ENCODE results near the gene ANKRD62. TPM values are rescaled to one million over a fixed set of nuclear protein-coding genes. Genes with fewer than 3 reads are reported as not detected.
"Not testable (repeated sequence)": the region's sequence is repeated elsewhere in the genome, so short reads cannot be mapped to it uniquely, and the experiment has no call there.

Gene ANKRD62
- total and polyA plus RNA-seq, 4 donors = 0.06 to 0.14 (median 0.09) TPM

DNA sequence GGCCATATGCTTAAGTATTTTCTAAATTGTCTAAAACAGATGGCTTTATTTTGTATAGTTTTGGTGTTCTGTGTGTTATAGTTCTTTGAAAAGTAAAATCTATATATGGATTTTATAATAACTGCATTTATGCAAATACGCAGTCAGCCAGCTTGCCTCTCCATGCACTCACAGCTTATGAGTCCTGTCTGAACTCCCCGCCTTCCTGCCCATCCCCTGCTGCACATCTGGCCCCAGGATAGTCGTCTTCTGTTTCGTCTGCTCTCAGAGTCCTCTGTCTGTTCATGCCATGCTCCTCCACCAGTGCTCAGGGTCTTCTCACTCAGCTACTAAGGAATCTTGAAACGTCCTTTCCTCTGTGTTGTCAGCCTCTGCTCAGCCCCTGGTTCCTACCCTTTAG lies 28.2 kb upstream of the ANKRD62 start:
- H3K4me3 ChIP-seq (ENCODE audit: low read depth, low read length) = no peak overlapping the region
- no peaks in the 10 kb centered on the region for H3K27me3 ChIP-seq (ENCODE audit: control insufficient read depth, insufficient read depth, low read length)
- no peaks in the 10 kb centered on the region for H3K9me3 ChIP-seq (ENCODE audit: control insufficient read depth, insufficient read depth, low read length)
- peak in 1 of 6 donors; percentile 71 for DNase-seq (ENCODE audit: low read depth in 4 of 6, low spot score in 6 of 6)
- H3K27ac ChIP-seq (ENCODE audit: low read depth, low read length) = no peak overlapping the region
- 63% methylated on average over 5 of the region's 5 CpGs for WGBS (ENCODE audit: insufficient coverage)
- H3K4me1 ChIP-seq (ENCODE audit: control insufficient read depth, insufficient read depth, low read length) = no peaks in the 10 kb centered on the region
- H3K36me3 ChIP-seq (ENCODE audit: control insufficient read depth, insufficient read depth, low read length) = peaks cover 6% of the 10 kb centered on the region

DNA sequence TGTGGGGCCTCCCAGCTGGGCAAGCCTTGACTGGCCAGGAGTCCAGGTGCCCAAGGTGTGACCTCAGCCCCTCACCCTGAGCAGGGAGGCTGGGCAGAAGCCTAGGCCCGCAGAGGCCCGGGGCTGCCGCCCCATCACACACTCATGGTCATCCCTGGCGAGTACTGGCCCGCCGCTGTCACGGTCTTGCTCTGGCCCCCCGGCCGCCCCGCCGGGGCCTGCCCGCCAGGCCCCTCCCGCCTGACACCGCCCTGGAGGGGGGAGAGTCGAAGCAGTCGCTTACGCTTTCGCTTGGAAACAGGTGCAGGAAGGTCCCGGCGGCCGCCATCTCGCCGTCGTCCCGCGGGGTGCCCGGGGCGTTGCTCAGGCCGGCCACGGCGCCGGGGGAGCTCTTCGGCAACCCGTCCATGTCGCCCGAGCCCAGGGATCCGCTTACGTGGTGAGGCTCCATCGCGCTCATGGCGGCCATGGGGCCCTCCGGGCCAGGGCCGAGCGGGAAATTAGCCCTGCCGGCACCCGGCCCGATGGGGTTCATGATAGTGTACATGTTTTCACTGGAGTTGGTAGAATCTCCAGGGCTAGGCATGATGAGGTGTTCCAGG lies 26.6 kb upstream of the ANKRD62 start:
- H3K36me3 ChIP-seq (ENCODE audit: control insufficient read depth, insufficient read depth, low read length) = peaks cover 6% of the 10 kb centered on the region

DNA sequence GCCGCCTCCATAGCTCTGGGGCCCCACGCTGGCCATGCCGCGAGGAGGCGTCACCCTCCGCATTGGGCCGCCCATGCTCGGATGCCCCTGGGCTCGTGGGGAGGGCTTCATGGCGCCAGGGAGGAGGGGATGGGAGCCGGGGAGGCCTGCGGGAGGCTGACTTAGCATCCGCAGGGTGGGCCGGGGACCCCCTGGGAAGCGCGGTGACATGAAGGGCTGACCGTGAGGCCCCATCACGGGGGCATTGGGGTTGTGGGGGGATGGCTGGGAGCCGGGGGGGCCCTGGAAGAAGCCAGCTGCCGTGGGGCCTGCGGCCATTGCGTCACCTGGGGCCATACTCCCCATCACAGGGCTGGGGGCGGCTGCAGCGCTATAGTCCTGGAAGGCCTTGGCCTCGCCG lies 26.0 kb upstream of the ANKRD62 start:
- no peaks in the 10 kb centered on the region for H3K27me3 ChIP-seq (ENCODE audit: control insufficient read depth, insufficient read depth, low read length)
- no peaks in the 10 kb centered on the region for H3K9me3 ChIP-seq (ENCODE audit: control insufficient read depth, insufficient read depth, low read length)
- no peaks in the 10 kb centered on the region for H3K4me1 ChIP-seq (ENCODE audit: control insufficient read depth, insufficient read depth, low read length)
- DNase-seq (ENCODE audit: low read depth in 4 of 6, low spot score in 6 of 6) = no peak
- 97% methylated on average over 22 of the region's 26 CpGs for WGBS (ENCODE audit: insufficient coverage)
- no peak overlapping the region for H3K4me3 ChIP-seq (ENCODE audit: low read depth, low read length)
- H3K27ac ChIP-seq (ENCODE audit: low read depth, low read length) = no peak overlapping the region
- peaks cover 6% of the 10 kb centered on the region for H3K36me3 ChIP-seq (ENCODE audit: control insufficient read depth, insufficient read depth, low read length)

More for the DNA sequence above, 26.6 kb upstream of the ANKRD62 start:
- 97% methylated on average over 47 of the region's 47 CpGs for WGBS (ENCODE audit: insufficient coverage)
- Histone ChIP-seq H3K27me3 (ENCODE audit: control insufficient read depth, insufficient read depth, low read length) (no peaks in the 10 kb centered on the region), H3K27ac (ENCODE audit: low read depth, low read length) (no peak overlapping the region), H3K4me3 (ENCODE audit: low read depth, low read length) (no peak overlapping the region), H3K4me1 (ENCODE audit: control insufficient read depth, insufficient read depth, low read length) (no peaks in the 10 kb centered on the region), H3K9me3 (ENCODE audit: control insufficient read depth, insufficient read depth, low read length) (no peaks in the 10 kb centered on the region)
- no peak for DNase-seq (ENCODE audit: low read depth in 4 of 6, low spot score in 6 of 6)

- WGBS (ENCODE audit: insufficient coverage) = 78% methylated on average over 25 of the region's 44 CpGs
- not testable (repeated sequence) for H3K27ac ChIP-seq (ENCODE audit: low read depth, low read length); H3K4me3 ChIP-seq (ENCODE audit: low read depth, low read length)
These were observed 25.2 kb upstream of the ANKRD62 start for GRCh38 chr18:12068316-12068949.

DNA sequence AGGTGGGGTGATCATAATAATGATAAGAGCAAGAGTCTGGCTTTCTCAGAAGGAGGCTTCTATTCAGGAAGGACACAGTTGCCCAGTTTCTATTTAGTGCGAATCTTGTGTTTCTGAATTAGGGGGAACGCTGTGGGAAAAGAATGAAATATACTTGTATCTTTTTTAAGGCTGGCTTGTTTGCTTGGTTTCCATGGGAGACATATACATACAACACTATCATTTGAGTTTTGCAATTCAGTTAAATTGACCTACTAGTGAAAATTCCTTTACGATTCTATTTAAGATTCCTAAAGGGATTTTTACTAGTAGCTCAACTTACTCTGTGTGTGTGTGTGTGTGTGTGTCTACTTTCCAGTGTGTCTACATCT lies 24.7 kb upstream of the ANKRD62 start:
- Histone ChIP-seq H3K4me3 (ENCODE audit: low read depth, low read length) (no peak overlapping the region), H3K27ac (ENCODE audit: low read depth, low read length) (no peak overlapping the region), H3K4me1 (ENCODE audit: control insufficient read depth, insufficient read depth, low read length) (no peaks in the 10 kb centered on the region), H3K27me3 (ENCODE audit: control insufficient read depth, insufficient read depth, low read length) (no peaks in the 10 kb centered on the region), H3K9me3 (ENCODE audit: control insufficient read depth, insufficient read depth, low read length) (no peaks in the 10 kb centered on the region), H3K36me3 (ENCODE audit: control insufficient read depth, insufficient read depth, low read length) (peaks cover 6% of the 10 kb centered on the region)
- WGBS (ENCODE audit: insufficient coverage) = no CpG with 5 or more reads among the region's 3 CpGs
- no peak for DNase-seq (ENCODE audit: low read depth in 4 of 6, low spot score in 6 of 6)

More at GRCh38 chr18:12068316-12068949, 25.2 kb upstream of the ANKRD62 start:
- not testable (repeated sequence) for H3K27me3 ChIP-seq (ENCODE audit: control insufficient read depth, insufficient read depth, low read length); H3K4me1 ChIP-seq (ENCODE audit: control insufficient read depth, insufficient read depth, low read length); DNase-seq (ENCODE audit: low read depth in 4 of 6, low spot score in 6 of 6); H3K36me3 ChIP-seq (ENCODE audit: control insufficient read depth, insufficient read depth, low read length); H3K9me3 ChIP-seq (ENCODE audit: control insufficient read depth, insufficient read depth, low read length)

DNA sequence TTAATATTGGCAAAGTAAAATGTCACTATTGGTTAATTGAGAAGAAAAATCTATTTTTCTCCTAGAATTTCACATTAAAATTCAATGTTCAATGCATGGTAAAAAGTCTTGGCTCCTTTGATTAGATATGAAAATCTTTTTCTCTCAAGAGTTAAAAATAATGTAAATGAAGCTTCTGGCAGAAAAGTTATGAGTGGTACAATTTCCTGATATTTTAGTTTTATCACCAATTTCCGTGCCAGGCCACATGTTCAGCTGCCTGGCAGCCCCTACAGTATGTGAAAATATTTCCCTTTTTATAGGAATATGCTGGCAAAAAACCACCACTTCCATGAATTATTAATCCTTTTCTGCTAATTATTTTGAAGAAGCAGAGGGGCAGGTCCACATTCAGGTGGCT lies 22.6 kb upstream of the ANKRD62 start:
- H3K9me3 ChIP-seq (ENCODE audit: control insufficient read depth, insufficient read depth, low read length); H3K4me1 ChIP-seq (ENCODE audit: control insufficient read depth, insufficient read depth, low read length); H3K4me3 ChIP-seq (ENCODE audit: low read depth, low read length); H3K27ac ChIP-seq (ENCODE audit: low read depth, low read length); H3K36me3 ChIP-seq (ENCODE audit: control insufficient read depth, insufficient read depth, low read length); H3K27me3 ChIP-seq (ENCODE audit: control insufficient read depth, insufficient read depth, low read length): not testable (repeated sequence)
- no CpG with 5 or more reads among the region's 1 CpG for WGBS (ENCODE audit: insufficient coverage)
- peak in 2 of 6 donors; percentile 24 to 28 for DNase-seq (ENCODE audit: low read depth in 4 of 6, low spot score in 6 of 6)

DNA sequence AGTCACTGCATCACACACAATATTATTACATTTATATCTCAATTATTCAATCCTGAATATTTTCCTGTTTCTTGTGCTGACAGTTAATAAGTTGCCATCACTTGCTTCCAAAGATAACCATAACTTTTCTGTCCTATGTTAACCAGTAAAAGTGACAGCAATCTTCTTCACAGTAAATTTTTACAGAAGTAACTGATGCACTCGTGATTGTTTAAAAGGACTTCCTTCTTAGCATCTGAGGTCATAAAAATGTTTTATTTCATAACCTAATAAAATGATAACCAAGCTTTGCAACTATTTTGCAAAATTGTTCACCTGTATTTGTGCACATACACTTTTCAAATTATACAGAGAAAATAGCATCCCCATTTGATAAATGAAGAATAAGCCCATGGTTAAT lies 20.6 kb upstream of the ANKRD62 start:
- H3K9me3 ChIP-seq (ENCODE audit: control insufficient read depth, insufficient read depth, low read length) = no peaks in the 10 kb centered on the region
- no peaks in the 10 kb centered on the region for H3K27me3 ChIP-seq (ENCODE audit: control insufficient read depth, insufficient read depth, low read length)
- 80% methylated on average over 1 of the region's 1 CpG for WGBS (ENCODE audit: insufficient coverage)
- no peak overlapping the region for H3K27ac ChIP-seq (ENCODE audit: low read depth, low read length)
- H3K36me3 ChIP-seq (ENCODE audit: control insufficient read depth, insufficient read depth, low read length) = no peaks in the 10 kb centered on the region
- no peaks in the 10 kb centered on the region for H3K4me1 ChIP-seq (ENCODE audit: control insufficient read depth, insufficient read depth, low read length)
- no peak for DNase-seq (ENCODE audit: low read depth in 4 of 6, low spot score in 6 of 6)
- H3K4me3 ChIP-seq (ENCODE audit: low read depth, low read length) = no peak overlapping the region

DNA sequence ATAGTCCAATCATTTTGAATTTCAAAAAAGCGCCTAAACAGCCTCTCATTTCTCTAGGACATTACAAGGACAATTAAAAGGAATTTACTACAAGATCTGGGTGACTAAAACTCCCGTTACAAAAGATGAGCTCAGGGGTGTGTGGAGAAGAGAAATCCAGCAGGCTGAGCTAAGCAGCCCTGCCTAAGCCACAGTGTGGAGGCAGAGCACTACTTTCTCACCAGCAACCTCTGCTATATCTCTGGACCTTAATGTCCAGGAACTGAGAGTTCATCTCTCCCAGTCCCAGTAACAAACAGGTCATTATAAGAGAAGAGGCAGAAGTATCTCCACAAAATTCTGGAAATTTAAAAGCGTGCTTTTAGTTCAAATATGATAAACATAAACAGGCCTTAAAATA lies 18.9 kb upstream of the ANKRD62 start:
- DNase-seq (ENCODE audit: low read depth in 4 of 6, low spot score in 6 of 6) = peak in 2 of 6 donors; percentile 48 to 57

GRCh38 chr18:12076424-12077140 lies 17.1 kb upstream of the ANKRD62 start:
- no peak overlapping the region for H3K4me3 ChIP-seq (ENCODE audit: low read depth, low read length)
- DNase-seq (ENCODE audit: low read depth in 4 of 6, low spot score in 6 of 6) = peak in 2 of 6 donors; percentile 27 to 60
- H3K9me3 ChIP-seq (ENCODE audit: control insufficient read depth, insufficient read depth, low read length) = no peaks in the 10 kb centered on the region
- H3K36me3 ChIP-seq (ENCODE audit: control insufficient read depth, insufficient read depth, low read length) = no peaks in the 10 kb centered on the region
- H3K27ac ChIP-seq (ENCODE audit: low read depth, low read length) = no peak overlapping the region
- WGBS (ENCODE audit: insufficient coverage) = 27% methylated on average over 54 of the region's 59 CpGs
- H3K27me3 ChIP-seq (ENCODE audit: control insufficient read depth, insufficient read depth, low read length) = no peaks in the 10 kb centered on the region
- H3K4me1 ChIP-seq (ENCODE audit: control insufficient read depth, insufficient read depth, low read length) = no peaks in the 10 kb centered on the region

More for the DNA sequence above, 18.9 kb upstream of the ANKRD62 start:
- H3K27ac ChIP-seq (ENCODE audit: low read depth, low read length) = no peak overlapping the region
- H3K27me3 ChIP-seq (ENCODE audit: control insufficient read depth, insufficient read depth, low read length) = no peaks in the 10 kb centered on the region
- 100% methylated on average over 1 of the region's 3 CpGs for WGBS (ENCODE audit: insufficient coverage)
- no peaks in the 10 kb centered on the region for H3K4me1 ChIP-seq (ENCODE audit: control insufficient read depth, insufficient read depth, low read length)
- H3K9me3 ChIP-seq (ENCODE audit: control insufficient read depth, insufficient read depth, low read length) = no peaks in the 10 kb centered on the region
- no peaks in the 10 kb centered on the region for H3K36me3 ChIP-seq (ENCODE audit: control insufficient read depth, insufficient read depth, low read length)
- H3K4me3 ChIP-seq (ENCODE audit: low read depth, low read length) = no peak overlapping the region

DNA sequence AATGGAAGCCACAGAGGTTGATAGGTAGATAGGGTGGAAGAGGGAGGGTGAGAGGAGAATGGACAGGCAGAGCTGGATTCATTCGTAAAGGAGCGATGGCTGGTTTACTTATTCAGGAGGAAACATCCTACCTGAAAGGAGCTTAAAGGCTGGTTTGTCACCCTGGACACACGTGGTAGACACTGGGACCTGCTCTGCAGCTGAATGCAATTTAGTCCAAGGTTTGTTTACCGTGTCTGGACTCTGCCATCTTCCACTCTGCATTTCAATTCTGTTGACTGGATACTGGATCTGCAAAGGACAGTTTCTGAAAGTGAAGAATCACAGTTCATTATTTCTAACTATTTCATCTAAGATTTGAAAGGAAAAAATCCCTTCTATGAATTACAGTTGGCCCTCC lies 15.6 kb upstream of the ANKRD62 start:
- H3K9me3 ChIP-seq (ENCODE audit: control insufficient read depth, insufficient read depth, low read length) = not testable (repeated sequence)

More for the DNA sequence above, 15.6 kb upstream of the ANKRD62 start:
- H3K4me1 ChIP-seq (ENCODE audit: control insufficient read depth, insufficient read depth, low read length); H3K27ac ChIP-seq (ENCODE audit: low read depth, low read length); H3K4me3 ChIP-seq (ENCODE audit: low read depth, low read length); H3K36me3 ChIP-seq (ENCODE audit: control insufficient read depth, insufficient read depth, low read length); DNase-seq (ENCODE audit: low read depth in 4 of 6, low spot score in 6 of 6); H3K27me3 ChIP-seq (ENCODE audit: control insufficient read depth, insufficient read depth, low read length): not testable (repeated sequence)
- 53% methylated on average over 2 of the region's 4 CpGs for whole genome bisulfite sequencing (ENCODE audit: insufficient coverage)

Measured in spinal cord (tissue), 10 donors.